Camera-type eye (tissue), 1 donor: ENCODE data around the gene HMGB4. TPM values are rescaled to one million over a fixed set of nuclear protein-coding genes. Genes with fewer than 3 reads are reported as not detected.

Source experiments
- total RNA-seq: library from RNA; depleted of rRNA; stranded (reverse); fragments of >200 nt; gene quantifications from one replicate; pipeline ENCODE4 v1.2.3, GENCODE V29; 2014

Gene HMGB4
- total RNA-seq = not detected

DNA sequence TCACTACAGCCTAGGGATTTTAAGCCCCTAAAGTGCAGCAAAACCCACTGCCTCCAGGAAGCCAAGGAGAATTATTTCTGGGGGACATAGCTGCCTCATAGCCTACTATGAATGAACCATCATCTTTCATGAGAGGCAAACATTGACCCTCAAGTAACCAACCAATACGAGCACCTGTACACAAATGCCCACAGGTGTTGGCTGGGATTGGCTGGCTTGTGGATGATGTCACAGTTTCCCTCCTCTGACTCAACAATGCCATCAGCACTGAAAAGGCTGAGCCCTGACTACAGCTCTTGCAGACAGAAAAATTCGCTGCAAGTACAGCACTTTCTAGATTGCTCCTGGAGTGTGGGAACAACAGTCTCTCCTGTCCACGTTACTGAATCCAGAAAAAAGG, at the start of gene HMGB4:
Gene HMGB4, plus strand, starts transcription at position 301 of the 400 bp plus-strand sequence. CDS start 113 bp downstream, outside the sequence.

